HEK293 (cell line): Measurements from ENCODE around the gene MEGF6.
A peak's percentile ranks its signal among the peaks of the same experiment; 100 is the strongest.

ENCODE experiments used
- CTCF ChIA-PET: fragments of 350-600 bp; formaldehyde crosslinking; extraction: SDS; loops from one replicate; lab custom pipeline; 2021; ENCODE audit warnings: antibody characterized with exemption; lab: Yijun Ruan, JAX
- POLR2A ChIA-PET: fragments of 300-600 bp; formaldehyde crosslinking; extraction: SDS; loops from one replicate; lab custom pipeline; 2020; ENCODE audit warnings: antibody characterized with exemption, inconsistent platforms; lab: Yijun Ruan, JAX
- H3K27ac ChIP-seq: fragments of 200-500 bp; sonication (Bioruptor generic); 2 replicates; pipeline ENCODE4 v1.5.1; 2014; ENCODE audit warnings: low read depth, low read length, control low read depth, inconsistent platforms; ENCODE audit errors: extremely low read depth
- H3K36me3 ChIP-seq, 2 experiments: fragments of 200-500 bp in 1 of 2; sonication (Bioruptor generic) in 1 of 2; 1 replicate in 1 of 2; 2 replicates in 1 of 2; pipeline ENCODE4 v1.5.1; 2014 to 2017; ENCODE audit warnings: inconsistent platforms in 2 of 2, low read length in 2 of 2; ENCODE audit not compliant: control insufficient read depth in 2 of 2, insufficient read depth in 1 of 2
- H3K4me1 ChIP-seq: fragments of 200-500 bp; sonication (Bioruptor generic); 2 replicates; pipeline ENCODE4 v1.5.1; 2014; ENCODE audit warnings: mild to moderate bottlenecking, low read length, inconsistent platforms; ENCODE audit not compliant: control insufficient read depth, insufficient read depth
- H3K4me3 ChIP-seq: 2 replicates; pipeline ENCODE4 v1.5.1; 2011; ENCODE audit warnings: low read depth, mild to moderate bottlenecking, control low read depth, low read length, moderate library complexity
- H3K9me3 ChIP-seq: fragments of 200-500 bp; sonication (Bioruptor generic); 2 replicates; pipeline ENCODE4 v1.5.1; 2014; ENCODE audit warnings: low read depth, low read length, inconsistent platforms; ENCODE audit not compliant: control insufficient read depth, insufficient read depth
- BCL11A ChIP-seq: fragments of 450-650 bp; formaldehyde crosslinking; IDR thresholded peaks from 2 replicates; pipeline ENCODE4 v1.5.1; 2016; ENCODE audit warnings: low read depth, missing biosample characterization, missing genetic modification characterization
- BCL6B ChIP-seq: fragments of 450-650 bp; formaldehyde crosslinking; IDR thresholded peaks from 2 replicates; pipeline ENCODE4 v1.5.1; 2017; ENCODE audit warnings: missing biosample characterization, missing genetic modification characterization
- ELK4 ChIP-seq: IDR thresholded peaks from 2 replicates; pipeline ENCODE4 v1.6.1; 2011; ENCODE audit warnings: mild to moderate bottlenecking, low read depth, low read length, borderline replicate concordance
- MZF1 ChIP-seq: fragments of 450-650 bp; formaldehyde crosslinking; IDR thresholded peaks from 2 replicates; pipeline ENCODE4 v1.5.1; 2017; ENCODE audit warnings: missing biosample characterization, missing genetic modification characterization, borderline replicate concordance
- SCRT1 ChIP-seq: fragments of 450-650 bp; formaldehyde crosslinking; IDR thresholded peaks from 2 replicates; pipeline ENCODE4 v1.5.1; 2016; ENCODE audit warnings: missing biosample characterization, missing genetic modification characterization, borderline replicate concordance
- ZBTB26 ChIP-seq: fragments of 450-650 bp; formaldehyde crosslinking; optimal IDR thresholded peaks from 2 replicates; pipeline ENCODE3; 2016; ENCODE audit warnings: missing biosample characterization, mild to moderate bottlenecking, missing genetic modification characterization
- ZBTB6 ChIP-seq: fragments of 450-650 bp; formaldehyde crosslinking; IDR thresholded peaks from 2 replicates; pipeline ENCODE4 v1.5.1; 2017; ENCODE audit warnings: missing biosample characterization, missing genetic modification characterization
- ZNF140 ChIP-seq: fragments of 450-650 bp; formaldehyde crosslinking; IDR thresholded peaks from 2 replicates; pipeline ENCODE4 v1.5.1; 2016; ENCODE audit warnings: missing biosample characterization, missing genetic modification characterization
- ZNF148 ChIP-seq: fragments of 450-650 bp; formaldehyde crosslinking; IDR thresholded peaks from 2 replicates; pipeline ENCODE4 v1.5.0; 2017; ENCODE audit warnings: missing biosample characterization, missing genetic modification characterization, borderline replicate concordance
- ZNF157 ChIP-seq: fragments of 450-650 bp; formaldehyde crosslinking; IDR thresholded peaks from 2 replicates; pipeline ENCODE4 v1.5.1; 2016; ENCODE audit warnings: missing biosample characterization, missing genetic modification characterization
- ZNF23 ChIP-seq: fragments of 450-650 bp; formaldehyde crosslinking; IDR thresholded peaks from 2 replicates; pipeline ENCODE4 v1.5.1; 2016; ENCODE audit warnings: missing biosample characterization, missing genetic modification characterization, borderline replicate concordance
- ZNF311 ChIP-seq: fragments of 450-650 bp; formaldehyde crosslinking; IDR thresholded peaks from 2 replicates; pipeline ENCODE4 v1.5.1; 2017; ENCODE audit warnings: missing biosample characterization, missing genetic modification characterization, borderline replicate concordance
- ZNF48 ChIP-seq: fragments of 450-650 bp; formaldehyde crosslinking; IDR thresholded peaks from 2 replicates; pipeline ENCODE4 v1.5.1; 2016; ENCODE audit warnings: missing biosample characterization, missing genetic modification characterization
- ZNF544 ChIP-seq: fragments of 450-650 bp; formaldehyde crosslinking; IDR thresholded peaks from 2 replicates; pipeline ENCODE4 v1.5.0; 2017; ENCODE audit warnings: missing biosample characterization, missing genetic modification characterization
- ZNF555 ChIP-seq: fragments of 450-650 bp; formaldehyde crosslinking; conservative IDR thresholded peaks from 2 replicates; pipeline ENCODE4 v1.5.1; 2017; ENCODE audit warnings: missing biosample characterization, mild to moderate bottlenecking, missing genetic modification characterization, inconsistent platforms
- ZNF558 ChIP-seq: fragments of 450-650 bp; formaldehyde crosslinking; IDR thresholded peaks from 2 replicates; pipeline ENCODE4 v1.5.1; 2016; ENCODE audit warnings: missing biosample characterization, missing genetic modification characterization
- ZNF561 ChIP-seq: fragments of 450-650 bp; IDR thresholded peaks from 2 replicates; pipeline ENCODE4 v1.5.1; 2018; ENCODE audit warnings: missing biosample characterization, missing genetic modification characterization, borderline replicate concordance
- ZNF580 ChIP-seq: fragments of 450-650 bp; formaldehyde crosslinking; IDR thresholded peaks from 2 replicates; pipeline ENCODE4 v1.5.1; 2016; ENCODE audit warnings: missing biosample characterization, missing genetic modification characterization
- ZNF76 ChIP-seq: fragments of 450-650 bp; formaldehyde crosslinking; IDR thresholded peaks from 2 replicates; pipeline ENCODE4; 2016; ENCODE audit warnings: low read depth, missing biosample characterization, missing genetic modification characterization, borderline replicate concordance
- ZNF830 ChIP-seq: fragments of 450-650 bp; IDR thresholded peaks from 2 replicates; pipeline ENCODE4 v1.5.0; 2018; ENCODE audit warnings: missing biosample characterization, missing genetic modification characterization, low read depth, mild to moderate bottlenecking, moderate library complexity
- ZSCAN16 ChIP-seq: fragments of 450-650 bp; formaldehyde crosslinking; IDR thresholded peaks from 2 replicates; pipeline ENCODE4 v1.5.1; 2016; ENCODE audit warnings: missing biosample characterization, missing genetic modification characterization

The MEGF6 gene

GRCh38 chr1:3508757-3509415 lies 102.4 kb downstream of the MEGF6 start (continued):
- no peak for TF ChIP-seq ZNF76 (tag by site-specific recombination)
- TF ChIP-seq, all 188 proteins: peak for 0

GRCh38 chr1:3507636-3508275 lies 103.6 kb downstream of the MEGF6 start:
- CTCF ChIA-PET = interaction anchor here (0.9 to 1.2 kb wide), 2 partner anchors 10 to 17 kb away, joined by 3 to 4 read pairs; no protein-coding TSS in a partner anchor
- no peak overlapping the region for H3K4me3 ChIP-seq

GRCh38 chr1:3506943-3507342 lies 104.4 kb downstream of the MEGF6 start:
- H3K27ac ChIP-seq = no peak overlapping the region
- no peaks in the 10 kb centered on the region for H3K36me3 ChIP-seq
- TF ChIP-seq ZNF311 (tag by site-specific recombination) = no peak
- TF ChIP-seq ZNF544 = no peak
- no peak for TF ChIP-seq ZNF157
- TF ChIP-seq BCL11A (tag by site-specific recombination) = no peak
- no peak for TF ChIP-seq ZNF561
- TF ChIP-seq ELK4 = no peak
- TF ChIP-seq ZBTB6 = no peak
- no peak for TF ChIP-seq SCRT1 (tag by site-specific recombination)
- TF ChIP-seq BCL6B (tag by site-specific recombination) = no peak
- TF ChIP-seq ZNF830 (tag by site-specific recombination) = no peak
- no peak for TF ChIP-seq ZNF558 (tag by site-specific recombination)
- no peak for TF ChIP-seq ZNF140
- TF ChIP-seq ZNF48 (tag by site-specific recombination) = no peak
- TF ChIP-seq ZNF555 (tag by site-specific recombination) = no peak
- no peak for TF ChIP-seq MZF1 (tag by site-specific recombination)
- no peak for TF ChIP-seq ZSCAN16
- no peak for TF ChIP-seq ZNF580 (tag by site-specific recombination)
- no peak for TF ChIP-seq ZBTB26 (tag by site-specific recombination)
- no peaks in the 10 kb centered on the region for H3K4me1 ChIP-seq
- ChIA-PET POLR2A (no interaction called here), CTCF (interaction anchor here (0.7 to 1.2 kb wide), 2 partner anchors 11 to 135 kb away, joined by 3 to 4 read pairs; no protein-coding TSS in a partner anchor)
- no peak overlapping the region for H3K4me3 ChIP-seq
- no peaks in the 10 kb centered on the region for H3K9me3 ChIP-seq

More at GRCh38 chr1:3507636-3508275, 103.6 kb downstream of the MEGF6 start:
- H3K36me3 ChIP-seq = no peaks in the 10 kb centered on the region
- POLR2A ChIA-PET = no interaction called here
- H3K27ac ChIP-seq = no peak overlapping the region
- no peaks in the 10 kb centered on the region for H3K4me1 ChIP-seq
- TF ChIP-seq ZNF23 = peak; percentile 92
- TF ChIP-seq ZNF148 (tag by site-specific recombination) = no peak
- no peaks in the 10 kb centered on the region for H3K9me3 ChIP-seq
